Hepatocyte (in vitro differentiated cells): ENCODE results near the gene PRDX1.

Source experiments
- EZH2 ChIP-seq: fragments of 200-600 bp; sonication (generic); IDR thresholded peaks from 2 replicates; pipeline ENCODE4 v1.6.1; 2016; ENCODE audit warnings: antibody characterized with exemption, mild to moderate bottlenecking, borderline replicate concordance
- EZH2phosphoT487 ChIP-seq: fragments of 200-600 bp; sonication (generic); IDR thresholded peaks from one replicate; pipeline ENCODE4 v1.6.1; 2018; ENCODE audit warnings: antibody characterized with exemption, mild to moderate bottlenecking, low read depth, moderate library complexity; ENCODE audit not compliant: unreplicated experiment, severe bottlenecking
- TF ChIP-seq, protein P1 (sequence below): fragments of 200-600 bp; sonication (generic); IDR thresholded peaks from 2 replicates; pipeline ENCODE4 v1.5.1; 2016; ENCODE audit warnings: antibody characterized with exemption, mild to moderate bottlenecking; ENCODE audit not compliant: poor library complexity

GRCh38 chr1:45465277-45465676 lies 56.4 kb downstream of the PRDX1 start:
- TF ChIP-seq, protein P1, sequence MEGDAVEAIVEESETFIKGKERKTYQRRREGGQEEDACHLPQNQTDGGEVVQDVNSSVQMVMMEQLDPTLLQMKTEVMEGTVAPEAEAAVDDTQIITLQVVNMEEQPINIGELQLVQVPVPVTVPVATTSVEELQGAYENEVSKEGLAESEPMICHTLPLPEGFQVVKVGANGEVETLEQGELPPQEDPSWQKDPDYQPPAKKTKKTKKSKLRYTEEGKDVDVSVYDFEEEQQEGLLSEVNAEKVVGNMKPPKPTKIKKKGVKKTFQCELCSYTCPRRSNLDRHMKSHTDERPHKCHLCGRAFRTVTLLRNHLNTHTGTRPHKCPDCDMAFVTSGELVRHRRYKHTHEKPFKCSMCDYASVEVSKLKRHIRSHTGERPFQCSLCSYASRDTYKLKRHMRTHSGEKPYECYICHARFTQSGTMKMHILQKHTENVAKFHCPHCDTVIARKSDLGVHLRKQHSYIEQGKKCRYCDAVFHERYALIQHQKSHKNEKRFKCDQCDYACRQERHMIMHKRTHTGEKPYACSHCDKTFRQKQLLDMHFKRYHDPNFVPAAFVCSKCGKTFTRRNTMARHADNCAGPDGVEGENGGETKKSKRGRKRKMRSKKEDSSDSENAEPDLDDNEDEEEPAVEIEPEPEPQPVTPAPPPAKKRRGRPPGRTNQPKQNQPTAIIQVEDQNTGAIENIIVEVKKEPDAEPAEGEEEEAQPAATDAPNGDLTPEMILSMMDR: no peak
- TF ChIP-seq EZH2phosphoT487: no peak
- TF ChIP-seq EZH2: no peak
